Measurements from ENCODE around the gene SYT5.
A peak's percentile ranks its signal among the peaks of the same experiment; 100 is the strongest.
"Not testable (repeated sequence)": the region's sequence is repeated elsewhere in the genome, so short reads cannot be mapped to it uniquely, and the experiment has no call there.

Gene SYT5

DNA sequence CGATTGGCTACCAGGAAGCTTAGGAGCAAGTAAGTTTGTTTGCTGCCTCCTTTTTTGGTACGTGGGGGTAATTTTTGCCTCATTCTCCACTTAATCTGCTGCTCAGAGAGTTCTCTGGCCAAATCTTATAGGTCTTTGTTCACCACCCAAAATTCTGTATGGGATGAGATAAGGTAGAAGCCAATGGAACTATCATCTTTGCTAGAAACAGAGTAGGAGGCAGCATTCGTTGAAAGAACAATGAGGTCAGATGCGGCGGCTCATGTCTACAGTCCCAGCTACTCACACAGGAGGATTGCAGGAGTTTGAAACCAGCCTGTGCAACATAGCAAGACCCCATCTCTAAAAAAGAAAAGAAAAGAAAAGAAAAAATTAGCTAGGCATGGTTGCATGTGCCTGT lies 8.6 kb downstream of the SYT5 start:
- DNase-seq (ENCODE audit: low spot score) = no peak

GRCh38 chr19:55169136-55169535 lies 11.0 kb downstream of the SYT5 start:
- no peak for DNase-seq (ENCODE audit: low spot score)

DNA sequence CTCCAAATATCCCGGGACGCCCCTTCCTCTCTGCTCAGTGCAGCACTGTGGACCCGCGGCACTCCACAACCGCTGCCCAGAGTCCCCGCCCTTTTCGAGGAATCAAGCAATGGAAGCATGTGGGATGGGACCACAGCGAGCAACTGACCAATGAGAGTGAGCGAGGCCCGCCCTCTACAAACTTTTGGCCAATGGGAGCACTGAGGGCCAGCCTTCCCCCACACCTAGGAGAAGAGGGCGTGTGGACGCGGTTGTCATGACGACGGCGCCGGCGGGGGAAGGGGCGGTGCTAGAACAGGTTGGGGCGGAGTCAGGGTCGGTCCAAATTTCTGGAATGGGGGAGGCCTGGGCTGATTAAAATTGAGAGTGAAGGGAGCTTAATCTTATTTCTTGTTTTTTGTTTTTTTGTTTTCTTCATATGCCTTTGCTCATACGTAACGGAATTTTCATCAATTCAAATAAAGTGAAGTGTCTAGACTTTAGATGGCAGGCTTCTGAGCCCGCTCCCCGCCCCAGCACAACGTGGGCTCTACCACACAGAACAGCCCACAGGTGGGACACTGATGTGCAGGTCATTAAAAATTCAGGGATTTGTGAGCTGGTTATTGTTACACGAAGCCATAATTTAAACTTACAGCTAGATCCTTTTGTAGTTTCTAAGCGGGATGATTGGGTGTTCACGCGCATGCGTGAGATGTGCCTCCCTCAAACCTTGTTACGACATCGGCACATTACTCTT lies 13.4 kb downstream of the SYT5 start, which contains the start of gene DNAAF3:
TSS of gene DNAAF3 (minus strand) at position 84 of the 739 bp plus-strand sequence. CDS start 200 bp downstream, outside the sequence.
- DNase-seq (ENCODE audit: low spot score) = peak; percentile 100

DNA sequence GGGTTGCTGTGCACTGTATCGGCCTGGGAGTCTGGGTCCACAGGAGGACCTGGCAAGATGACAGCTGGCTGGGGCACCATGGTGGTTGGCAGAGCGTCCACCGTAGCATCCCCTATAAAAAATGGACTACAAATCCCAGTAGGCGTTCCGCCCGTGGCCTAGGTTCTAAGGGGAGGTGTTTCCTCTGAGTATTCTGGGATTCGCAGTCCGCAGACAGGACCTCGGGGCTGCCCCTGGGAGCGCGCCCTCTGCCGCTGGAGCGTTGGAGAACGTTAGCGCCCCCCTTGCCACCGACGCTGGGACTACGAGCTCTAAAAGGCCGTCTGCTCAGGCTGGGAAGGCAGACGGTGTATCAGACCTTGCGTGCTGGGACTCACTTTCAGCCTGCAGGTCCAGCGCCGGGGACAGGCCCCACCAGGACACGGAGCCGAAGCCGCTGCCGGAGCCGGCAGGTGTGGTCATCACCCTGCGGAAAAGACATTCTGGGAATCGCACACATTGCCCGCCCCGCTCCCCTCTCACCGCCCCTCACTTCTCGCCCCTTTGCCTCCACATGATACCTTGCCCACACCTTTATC lies 14.0 kb downstream of the SYT5 start:
- peak; percentile 79 for DNase-seq (ENCODE audit: low spot score)

- DNase-seq (ENCODE audit: low spot score) = no peak
These were observed 18.3 kb downstream of the SYT5 start for GRCh38 chr19:55161571-55162322.

DNA sequence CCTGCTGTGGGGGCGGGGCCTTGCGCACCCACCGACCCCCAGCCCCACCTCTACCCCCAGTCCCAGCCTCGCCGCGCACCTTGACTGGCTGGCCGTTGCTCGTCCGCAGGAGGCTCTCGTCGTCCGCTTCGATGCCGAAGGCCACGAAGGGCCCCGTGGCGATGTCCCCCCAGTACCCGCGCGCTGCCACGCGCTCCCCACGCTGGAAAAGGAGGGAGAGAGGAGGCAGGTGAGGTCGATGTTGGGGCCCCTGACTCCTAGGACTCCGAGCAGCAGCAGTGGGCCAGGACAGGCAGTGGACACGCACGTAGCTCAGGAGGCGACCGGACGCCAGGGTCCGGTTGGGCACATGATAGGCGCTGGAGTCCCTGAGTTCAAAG lies 19.1 kb downstream of the SYT5 start:
- no peak for DNase-seq (ENCODE audit: low spot score)

- peak; percentile 96 for DNase-seq (ENCODE audit: low spot score)
These were observed 19.7 kb downstream of the SYT5 start for GRCh38 chr19:55160128-55160985.

DNA sequence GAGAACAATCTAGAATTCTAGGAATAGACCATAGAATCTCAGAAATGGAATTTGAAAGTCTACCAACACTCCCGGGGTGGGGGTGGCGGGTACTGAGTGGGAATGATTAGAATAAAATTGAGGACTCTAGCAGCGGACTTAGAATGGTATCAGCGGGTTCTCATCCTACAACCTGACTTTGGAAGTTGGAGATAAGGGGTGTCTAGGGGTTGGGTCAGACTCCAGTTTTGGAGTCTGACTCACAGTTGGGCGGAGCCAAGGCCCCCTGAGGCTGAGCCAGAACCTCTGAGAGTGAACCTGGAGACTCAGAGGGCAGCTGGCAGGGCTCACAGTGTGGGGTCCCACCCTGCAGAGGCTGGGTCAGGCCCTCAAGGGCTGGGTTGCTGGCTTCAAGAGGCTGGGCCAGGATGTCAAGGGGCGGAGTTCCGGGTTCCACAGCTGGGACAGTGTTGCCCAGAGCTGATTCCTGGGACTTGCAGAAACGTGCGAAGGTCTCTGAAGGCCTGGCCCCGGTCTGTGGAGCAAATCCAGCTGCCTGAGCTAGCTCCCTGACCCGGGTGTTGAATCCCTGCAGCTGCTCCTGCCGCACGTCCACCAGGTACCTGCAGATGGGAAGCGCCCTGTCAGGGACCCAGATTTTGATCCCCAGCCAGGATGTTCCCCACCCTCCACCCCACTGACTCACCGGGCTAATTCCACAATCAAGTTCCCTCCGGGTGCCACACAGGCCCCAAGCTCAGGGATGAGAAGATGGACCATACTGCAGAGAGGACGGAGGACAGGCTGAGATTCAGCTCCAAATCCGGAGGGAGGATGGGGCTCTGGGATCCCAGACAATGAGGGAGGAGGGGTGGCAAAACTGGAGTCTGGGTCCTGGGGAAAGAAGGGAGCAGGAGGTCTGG lies 21.0 kb downstream of the SYT5 start:
- peak; percentile 58 for DNase-seq (ENCODE audit: low spot score)

DNA sequence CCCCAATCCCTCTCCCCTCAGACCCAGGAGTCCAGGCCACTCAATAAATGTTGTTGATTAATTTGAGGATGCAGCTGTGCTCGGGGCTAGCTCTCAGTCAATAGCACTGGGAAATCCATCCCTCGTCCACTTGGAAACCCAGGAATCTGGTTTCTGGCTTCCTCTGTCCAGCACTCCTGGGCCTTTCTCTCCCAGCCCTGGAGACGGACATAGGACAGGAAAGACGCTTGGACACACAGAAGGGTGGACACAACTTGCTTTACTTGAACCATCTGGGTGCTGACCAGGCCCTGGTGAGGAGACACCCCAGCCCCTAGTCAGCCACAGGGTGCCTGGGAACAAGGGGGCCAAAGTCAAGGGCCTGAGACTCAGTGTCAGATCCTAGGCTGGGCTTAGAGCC lies 21.7 kb downstream of the SYT5 start:
- DNase-seq (ENCODE audit: low spot score) = no peak

DNA sequence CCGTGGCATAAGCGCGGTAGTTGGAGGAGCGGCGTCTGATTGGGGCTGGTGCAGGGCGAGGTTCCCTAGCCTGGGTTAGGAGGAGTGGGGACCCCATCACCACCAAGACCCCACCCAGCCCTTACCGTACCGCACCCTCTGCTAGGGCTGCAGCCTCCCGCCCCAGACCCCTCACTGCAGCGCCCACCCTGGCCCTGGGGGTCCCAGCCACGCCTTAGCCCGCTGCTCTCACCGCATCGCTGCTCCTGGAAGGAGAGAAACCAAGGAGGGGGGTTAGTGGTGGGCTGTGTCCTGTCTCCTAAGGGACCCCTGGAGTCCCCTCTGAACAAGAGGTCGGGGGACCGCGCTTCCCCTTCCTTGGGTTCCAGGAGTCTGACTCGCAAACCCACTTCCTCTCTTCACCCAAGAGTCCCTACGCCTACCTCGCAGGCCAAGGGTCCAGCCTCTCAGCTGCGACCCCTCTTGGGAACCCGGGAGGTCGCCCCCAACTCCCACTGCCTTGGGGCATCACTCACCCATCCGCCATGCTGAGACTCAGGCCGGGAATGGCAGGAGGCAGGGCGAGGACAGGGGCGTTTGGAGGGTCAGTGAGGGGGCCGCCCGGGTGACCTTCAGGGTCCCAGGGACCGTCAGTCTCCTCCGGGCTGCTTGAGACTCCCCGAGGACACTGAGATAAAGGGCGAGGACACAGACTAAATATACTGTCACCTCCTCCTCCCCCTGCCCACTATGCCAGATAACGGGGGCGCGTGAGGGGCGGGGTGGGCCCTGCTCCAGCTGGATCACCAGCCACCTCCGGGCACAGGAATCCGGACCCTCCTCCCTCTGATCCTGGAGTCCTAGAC lies 22.8 kb downstream of the SYT5 start, which contains the start of gene TNNI3:
TSS of gene TNNI3 (minus strand) at position 669 of the 845 bp plus-strand sequence. CDS start at position 526, 143 bp downstream.
- DNase-seq (ENCODE audit: low spot score) = no peak

GRCh38 chr19:55156202-55157063 lies 23.7 kb downstream of the SYT5 start:
- DNase-seq (ENCODE audit: low spot score) = peak; percentile 80

- DNase-seq (ENCODE audit: low spot score) = not testable (repeated sequence)
These were observed 24.3 kb downstream of the SYT5 start for GRCh38 chr19:55155784-55156183.

DNA sequence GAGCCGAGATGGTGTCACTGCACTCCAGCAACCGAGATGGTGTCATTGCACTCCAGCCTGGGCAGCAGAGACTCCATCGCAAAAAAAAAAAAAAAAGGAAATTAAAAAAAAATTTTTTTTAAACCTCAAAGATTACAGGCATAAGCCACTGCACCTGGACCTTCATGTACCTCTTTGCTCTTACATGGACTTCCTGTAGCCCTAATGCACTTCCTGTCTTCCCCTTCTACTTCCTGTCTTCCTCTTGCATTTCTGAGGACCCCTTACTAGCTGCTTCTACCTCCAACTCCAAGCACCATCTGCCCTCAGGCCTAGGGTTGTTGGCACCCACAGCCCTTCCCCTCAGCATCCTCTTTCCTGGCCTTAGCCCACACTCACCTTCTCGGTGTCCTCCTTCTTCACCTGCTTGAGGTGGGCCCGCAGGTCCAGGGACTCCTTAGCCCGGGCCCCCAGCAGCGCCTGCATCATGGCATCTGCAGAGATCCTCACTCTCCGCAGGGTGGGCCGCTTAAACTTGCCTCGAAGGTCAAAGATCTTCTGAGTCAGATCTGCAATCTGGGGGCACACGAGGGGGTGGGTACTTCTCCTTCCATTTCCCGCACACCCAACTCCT lies 26.3 kb downstream of the SYT5 start:
- no peak for DNase-seq (ENCODE audit: low spot score)

DNA sequence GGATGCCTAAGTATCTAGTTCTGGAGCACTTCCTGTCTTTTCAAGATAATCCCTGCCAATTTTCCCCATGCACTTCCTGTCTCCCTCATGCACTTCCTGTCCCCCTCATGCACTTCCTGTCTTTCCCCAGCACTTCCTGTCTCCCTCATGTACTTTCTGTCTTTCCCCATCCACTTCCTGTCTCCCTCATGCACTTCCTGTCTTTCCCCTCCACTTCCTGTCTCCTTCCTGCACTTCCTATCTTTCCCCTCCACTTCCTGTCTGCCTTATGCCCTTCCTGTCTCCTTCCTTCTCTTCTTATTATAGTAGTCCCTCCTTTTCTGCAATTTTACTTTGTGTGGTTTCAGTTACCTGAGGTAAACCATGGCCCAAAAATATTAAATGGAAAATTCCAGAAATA lies 28.1 kb downstream of the SYT5 start:
- no peak for DNase-seq (ENCODE audit: low spot score)

GRCh38 chr19:55149078-55150003 lies 30.7 kb downstream of the SYT5 start, which contains the start of gene TNNT1:
Gene TNNT1 (minus strand): TSS chr19:55149206. CDS start chr19:55147157, 2,049 bp downstream.
- no peak for DNase-seq (ENCODE audit: low spot score)

- DNase-seq (ENCODE audit: low spot score) = no peak
These were observed 32.4 kb downstream of the SYT5 start for GRCh38 chr19:55147545-55148251.

Data from AG08396 (cell line).